Astrocyte (in vitro differentiated cells and primary cell): Measurements from ENCODE around the gene ATP11A. TPM values are rescaled to one million over a fixed set of nuclear protein-coding genes. Genes with fewer than 3 reads are reported as not detected.

Experiments
- DNase-seq: peaks from one replicate; pipeline ENCODE4 v3.0.0-alpha.2; 2010; ENCODE audit warnings: low read depth
- FAIRE-seq: peaks from 2 replicates; lab custom pipeline; 2011; peaks lifted over from hg19 to GRCh38; lab: Jason Lieb, UNC
- H2AFZ ChIP-seq: 2 replicates; pipeline ENCODE4 v1.6.0; 2012; ENCODE audit warnings: low read depth, low read length, inconsistent platforms
- H3K27ac ChIP-seq: 2 replicates; pipeline ENCODE4 v1.5.1; 2011; ENCODE audit warnings: low read depth, low read length, inconsistent platforms
- H3K27me3 ChIP-seq: 2 replicates; pipeline ENCODE4 v1.6.0; 2011; ENCODE audit warnings: low read length, inconsistent platforms; ENCODE audit not compliant: insufficient read depth
- H3K36me3 ChIP-seq: 2 replicates; pipeline ENCODE4 v1.5.1; 2011; ENCODE audit warnings: low read length, inconsistent platforms; ENCODE audit not compliant: insufficient read depth
- H3K4me1 ChIP-seq: 2 replicates; pipeline ENCODE4 v1.5.1; 2011; ENCODE audit warnings: low read length, inconsistent platforms; ENCODE audit not compliant: insufficient read depth
- H3K4me2 ChIP-seq: 2 replicates; pipeline ENCODE4 v1.6.0; 2012; ENCODE audit warnings: low read length, inconsistent platforms
- H3K4me3 ChIP-seq: 2 replicates; pipeline ENCODE4 v1.5.1; 2011; ENCODE audit warnings: low read depth, mild to moderate bottlenecking, low read length, inconsistent platforms; ENCODE audit not compliant: insufficient read depth
- H3K79me2 ChIP-seq: 2 replicates; pipeline ENCODE4 v1.6.0; 2012; ENCODE audit warnings: mild to moderate bottlenecking, low read length, inconsistent platforms; ENCODE audit not compliant: insufficient read depth
- H3K9ac ChIP-seq: 2 replicates; pipeline ENCODE4 v1.6.0; 2012; ENCODE audit warnings: mild to moderate bottlenecking, low read length, inconsistent platforms
- H3K9me3 ChIP-seq: 2 replicates; pipeline ENCODE4 v1.5.1; 2012; ENCODE audit warnings: low read depth, mild to moderate bottlenecking, low read length, inconsistent platforms; ENCODE audit not compliant: insufficient read depth
- H4K20me1 ChIP-seq: 2 replicates; pipeline ENCODE4 v1.6.0; 2012; ENCODE audit warnings: low read length, inconsistent platforms; ENCODE audit not compliant: insufficient read depth
- H3K27ac Mint-ChIP-seq: one replicate; pipeline ENCODE4 v1.8.0; 2021; ENCODE audit warnings: mild to moderate bottlenecking, mixed read lengths; ENCODE audit not compliant: unreplicated experiment
- H3K27me3 Mint-ChIP-seq: one replicate; pipeline ENCODE4 v1.8.0; 2021; ENCODE audit warnings: low read depth, mixed read lengths; ENCODE audit not compliant: unreplicated experiment
- H3K36me3 Mint-ChIP-seq: one replicate; pipeline ENCODE4 v1.8.0; 2021; ENCODE audit warnings: low read depth, mixed read lengths; ENCODE audit not compliant: unreplicated experiment
- H3K4me1 Mint-ChIP-seq: one replicate; pipeline ENCODE4 v1.8.0; 2021; ENCODE audit warnings: low read depth, mixed read lengths; ENCODE audit not compliant: unreplicated experiment
- H3K4me3 Mint-ChIP-seq: one replicate; pipeline ENCODE4 v1.8.0; 2021; ENCODE audit warnings: mild to moderate bottlenecking, moderate library complexity, mixed read lengths; ENCODE audit not compliant: unreplicated experiment
- H3K9me3 Mint-ChIP-seq: one replicate; pipeline ENCODE4 v1.8.0; 2021; ENCODE audit warnings: mild to moderate bottlenecking, mixed read lengths; ENCODE audit not compliant: unreplicated experiment
- CTCF ChIP-seq: IDR thresholded peaks from 2 replicates; pipeline ENCODE4 v1.5.1; 2011; ENCODE audit warnings: low read depth, mild to moderate bottlenecking, inconsistent platforms, low read length, moderate library complexity; ENCODE audit not compliant: insufficient read depth
- EZH2 ChIP-seq: IDR thresholded peaks from 2 replicates; pipeline ENCODE4 v1.6.1; 2012; ENCODE audit warnings: mild to moderate bottlenecking, low read length, inconsistent platforms; ENCODE audit not compliant: insufficient read depth
- total RNA-seq: library from RNA; stranded (reverse); gene quantifications from 2 replicates; pipeline ENCODE4 v1.2.1, GENCODE V29; 2021

ATP11A gene
- total RNA-seq, 1 donor from 2014 or later: 38.9 TPM

- DNase-seq: no peak
- no peak for FAIRE-seq
- H3K9ac ChIP-seq: peak overlapping the region; percentile 62
- Mint-ChIP-seq H3K27me3 (no peaks in the 10 kb centered on the region), H3K9me3 (peaks cover 7% of the 10 kb centered on the region), H3K4me3 (no peak overlapping the region), H3K36me3 (peaks cover 5% of the 10 kb centered on the region), H3K27ac (peak overlapping the region; percentile 91), H3K4me1 (peaks cover 26% of the 10 kb centered on the region)
- no peaks in the 10 kb centered on the region for H3K36me3 ChIP-seq
- no peaks in the 10 kb centered on the region for H3K27me3 ChIP-seq
- peak overlapping the region; percentile 55 for H3K27ac ChIP-seq
- H2AFZ ChIP-seq: peak overlapping the region; percentile 66
- no peaks in the 10 kb centered on the region for H3K79me2 ChIP-seq
- H3K4me3 ChIP-seq: peak overlapping the region; percentile 9
- H3K4me1 ChIP-seq: peaks cover 13% of the 10 kb centered on the region
- no peaks in the 10 kb centered on the region for H4K20me1 ChIP-seq
- TF ChIP-seq CTCF (no peak), EZH2 (no peak)
- H3K4me2 ChIP-seq: peak overlapping the region; percentile 81
- H3K9me3 ChIP-seq: no peaks in the 10 kb centered on the region
Measured at GRCh38 chr13:112712451-112713207, 22.8 kb downstream of the ATP11A start.

GRCh38 chr13:112713517-112714253 is 23.8 kb downstream of the ATP11A start:
- Histone ChIP-seq H3K4me1 (peaks cover 13% of the 10 kb centered on the region), H3K9me3 (no peaks in the 10 kb centered on the region), H3K9ac (no peak overlapping the region), H3K79me2 (no peaks in the 10 kb centered on the region), H3K36me3 (no peaks in the 10 kb centered on the region), H4K20me1 (no peaks in the 10 kb centered on the region), H3K4me3 (no peak overlapping the region), H3K27ac (no peak overlapping the region), H3K27me3 (no peaks in the 10 kb centered on the region), H2AFZ (no peak overlapping the region), H3K4me2 (no peak overlapping the region)
- H3K4me3 Mint-ChIP-seq: no peak overlapping the region
- TF ChIP-seq EZH2 (no peak), CTCF (no peak)
- peaks cover 26% of the 10 kb centered on the region for H3K4me1 Mint-ChIP-seq
- no peaks in the 10 kb centered on the region for H3K27me3 Mint-ChIP-seq
- DNase-seq (no peak), FAIRE-seq (no peak)
- H3K27ac Mint-ChIP-seq: no peak overlapping the region
- H3K9me3 Mint-ChIP-seq: peaks cover 7% of the 10 kb centered on the region
- peaks cover 5% of the 10 kb centered on the region for H3K36me3 Mint-ChIP-seq
